PFSK-1 (cell line): ENCODE results near the gene LGR5.

ENCODE experiments used
- SIN3A ChIP-seq: IDR thresholded peaks from 2 replicates; pipeline ENCODE4 v1.6.1; 2012; ENCODE audit warnings: mild to moderate bottlenecking, low read length, moderate library complexity, borderline replicate concordance; ENCODE audit not compliant: insufficient read depth
- TAF1 ChIP-seq: IDR thresholded peaks from 2 replicates; pipeline ENCODE4 v1.6.1; 2012; ENCODE audit warnings: low read length, control low read depth, borderline replicate concordance; ENCODE audit not compliant: insufficient read depth
- TF ChIP-seq, protein P1 (sequence below), 2 experiments: IDR thresholded peaks; 2 replicates each; pipeline versions ENCODE4 v1.6.1 to v1.8.0; 2011 to 2012; ENCODE audit warnings: low read depth in 2 of 2, low read length in 2 of 2, control low read depth in 1 of 2, inconsistent platforms in 1 of 2, mild to moderate bottlenecking in 1 of 2, moderate library complexity in 1 of 2; ENCODE audit not compliant: insufficient read depth in 1 of 2

DNA sequence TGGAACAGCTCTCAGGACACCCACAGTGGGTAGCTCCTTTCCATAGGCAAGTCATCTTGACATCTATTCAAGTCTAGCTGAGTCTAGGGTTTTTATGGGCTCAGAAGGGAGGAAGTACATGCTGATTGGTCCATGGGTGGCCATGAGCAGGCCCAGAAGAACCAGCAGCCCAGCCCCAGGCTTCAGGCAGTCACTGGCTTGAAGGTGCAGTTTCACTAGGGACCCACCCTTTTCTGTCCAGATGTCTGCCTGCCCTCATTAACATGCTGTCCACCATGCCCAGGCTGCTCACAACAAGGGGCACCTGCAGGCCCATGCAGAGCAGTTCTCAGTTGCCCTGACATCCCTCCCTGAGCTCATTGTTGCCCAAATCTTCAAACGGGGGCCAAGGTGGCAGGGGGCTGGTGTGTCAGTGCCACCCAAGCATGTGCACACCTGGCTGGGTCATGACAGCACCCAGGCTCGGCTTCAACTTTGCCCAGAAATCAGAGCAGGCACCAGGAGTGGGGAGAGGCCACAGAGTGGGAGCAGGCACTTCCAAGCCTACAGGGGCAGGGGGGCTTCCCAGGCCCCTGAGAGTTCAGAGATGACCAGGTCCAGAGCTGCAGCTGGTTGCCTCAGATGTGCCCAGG is 18.7 kb upstream of the LGR5 start:
- TF ChIP-seq, protein P1, sequence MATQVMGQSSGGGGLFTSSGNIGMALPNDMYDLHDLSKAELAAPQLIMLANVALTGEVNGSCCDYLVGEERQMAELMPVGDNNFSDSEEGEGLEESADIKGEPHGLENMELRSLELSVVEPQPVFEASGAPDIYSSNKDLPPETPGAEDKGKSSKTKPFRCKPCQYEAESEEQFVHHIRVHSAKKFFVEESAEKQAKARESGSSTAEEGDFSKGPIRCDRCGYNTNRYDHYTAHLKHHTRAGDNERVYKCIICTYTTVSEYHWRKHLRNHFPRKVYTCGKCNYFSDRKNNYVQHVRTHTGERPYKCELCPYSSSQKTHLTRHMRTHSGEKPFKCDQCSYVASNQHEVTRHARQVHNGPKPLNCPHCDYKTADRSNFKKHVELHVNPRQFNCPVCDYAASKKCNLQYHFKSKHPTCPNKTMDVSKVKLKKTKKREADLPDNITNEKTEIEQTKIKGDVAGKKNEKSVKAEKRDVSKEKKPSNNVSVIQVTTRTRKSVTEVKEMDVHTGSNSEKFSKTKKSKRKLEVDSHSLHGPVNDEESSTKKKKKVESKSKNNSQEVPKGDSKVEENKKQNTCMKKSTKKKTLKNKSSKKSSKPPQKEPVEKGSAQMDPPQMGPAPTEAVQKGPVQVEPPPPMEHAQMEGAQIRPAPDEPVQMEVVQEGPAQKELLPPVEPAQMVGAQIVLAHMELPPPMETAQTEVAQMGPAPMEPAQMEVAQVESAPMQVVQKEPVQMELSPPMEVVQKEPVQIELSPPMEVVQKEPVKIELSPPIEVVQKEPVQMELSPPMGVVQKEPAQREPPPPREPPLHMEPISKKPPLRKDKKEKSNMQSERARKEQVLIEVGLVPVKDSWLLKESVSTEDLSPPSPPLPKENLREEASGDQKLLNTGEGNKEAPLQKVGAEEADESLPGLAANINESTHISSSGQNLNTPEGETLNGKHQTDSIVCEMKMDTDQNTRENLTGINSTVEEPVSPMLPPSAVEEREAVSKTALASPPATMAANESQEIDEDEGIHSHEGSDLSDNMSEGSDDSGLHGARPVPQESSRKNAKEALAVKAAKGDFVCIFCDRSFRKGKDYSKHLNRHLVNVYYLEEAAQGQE (IDR thresholded peaks at IDR 0.05; ENCODE audit: insufficient read depth in 1 of 2, low read depth in 2 of 2, low read length in 2 of 2) = no peak
- no peak for TF ChIP-seq TAF1
- no peak for TF ChIP-seq SIN3A
